ENCODE data around the gene SLC35B2. TPM values are rescaled to one million over a fixed set of nuclear protein-coding genes. Genes with fewer than 3 reads are reported as not detected.
A peak's percentile ranks its signal among the peaks of the same experiment; 100 is the strongest.

The SLC35B2 gene
- total and polyA plus RNA-seq, 9 of the 15 experiments (the other 6 are each of a cell fraction or from before 2014, with no cell fraction given), result 14.5 to 59.1 (median 47.1) TPM

DNA sequence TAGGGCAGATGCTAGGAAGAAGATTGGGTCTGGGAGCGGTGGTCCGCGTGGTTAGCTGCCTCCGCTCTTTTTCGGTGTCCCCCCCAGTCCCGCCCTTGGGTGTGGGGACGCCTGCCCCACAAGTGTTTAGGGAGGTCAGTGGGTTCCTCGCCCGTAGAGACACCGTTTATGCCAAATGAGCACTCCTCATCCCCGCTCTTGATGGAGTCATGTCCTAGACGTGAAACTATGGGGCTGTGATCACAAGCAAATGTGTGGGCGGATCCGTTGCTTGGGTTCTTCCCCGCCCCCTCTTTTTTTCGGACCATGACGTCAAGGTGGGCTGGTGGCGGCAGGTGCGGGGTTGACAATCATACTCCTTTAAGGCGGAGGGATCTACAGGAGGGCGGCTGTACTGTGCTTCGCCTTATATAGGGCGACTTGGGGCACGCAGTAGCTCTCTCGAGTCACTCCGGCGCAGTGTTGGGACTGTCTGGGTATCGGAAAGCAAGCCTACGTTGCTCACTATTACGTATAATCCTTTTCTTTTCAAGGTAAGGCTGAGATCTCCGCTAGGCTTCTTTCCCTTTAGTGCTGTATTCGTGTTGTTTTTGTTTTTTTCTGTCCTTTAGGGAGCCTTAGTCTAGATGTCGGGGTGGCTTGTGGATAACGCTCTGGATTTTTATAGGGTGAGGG is 10.5 kb downstream of the SLC35B2 start, which contains the start of gene HSP90AB1 (continued):
- TF ChIP-seq ZKSCAN8 (CRISPR knock-in tag; IDR thresholded peaks at IDR 0.05) (0 out of 2 replicates have a peak, but pooled peaks have one; percentile 56), POLR2G (IDR thresholded peaks at IDR 0.05; ENCODE audit: low read depth, low read length) (peak; percentile 91), FOXK1 (CRISPR knock-in tag; IDR thresholded peaks at IDR 0.05; ENCODE audit: borderline replicate concordance) (peak; percentile 99), PHB2 (IDR thresholded peaks at IDR 0.05; ENCODE audit: low read depth) (peak; percentile 75), ZNF280A (IDR thresholded peaks at IDR 0.05; ENCODE audit: low read depth, partially characterized antibody) (no peak), YBX1 (IDR thresholded peaks at IDR 0.05) (no peak), MTA2 (IDR thresholded peaks at IDR 0.05; ENCODE audit: low read depth) (no peak), TRIM24 (IDR thresholded peaks at IDR 0.05) (peak; percentile 48 to 60; a peak in 2 of 4 replicates), ZNF23 (CRISPR knock-in tag; IDR thresholded peaks at IDR 0.05) (no peak), TFE3 (CRISPR knock-in tag; IDR thresholded peaks at IDR 0.05) (no peak), MYBL2 (IDR thresholded peaks at IDR 0.05; ENCODE audit: low read depth) (no peak), MYBL2 (CRISPR knock-in tag; IDR thresholded peaks at IDR 0.05; ENCODE audit: borderline replicate concordance) (no peak), RREB1 (CRISPR knock-in tag; IDR thresholded peaks at IDR 0.05) (no peak), ZNF589 (CRISPR knock-in tag; IDR thresholded peaks at IDR 0.05; ENCODE audit: low read depth) (0 out of 2 replicates have a peak, but pooled peaks have one; percentile 56), ZNF699 (CRISPR knock-in tag; IDR thresholded peaks at IDR 0.05; ENCODE audit: insufficient replicate concordance) (no peak), FIP1L1 (IDR thresholded peaks at IDR 0.05; ENCODE audit: low read depth, low read length, poor library complexity, severe bottlenecking) (no peak), KLF6 (CRISPR knock-in tag; IDR thresholded peaks at IDR 0.05; ENCODE audit: borderline replicate concordance) (peak; percentile 24; the same call in 1 of the 2 replicates), CBX3 (IDR thresholded peaks at IDR 0.05; ENCODE audit: borderline replicate concordance in 1 of 2, low read length in 2 of 2) (peak in 1 of 2 experiments; percentile 87; a peak in 2 of 3 replicates), HMG20A (CRISPR knock-in tag; conservative IDR thresholded peaks at IDR 0.05) (no peak)

Measured in K562 (cell line).